ENCODE results near the gene RHOBTB1. TPM values are rescaled to one million over a fixed set of nuclear protein-coding genes. Genes with fewer than 3 reads are reported as not detected.

The RHOBTB1 gene
- total RNA-seq, 1 experiment from 2014 or later: 11.0 TPM

GRCh38 chr10:60942134-60942787 lies 1.7 kb downstream of the RHOBTB1 start:
- DNase-seq (ENCODE audit: low read depth): no peak

GRCh38 chr10:60940446-60940845 lies 3.5 kb downstream of the RHOBTB1 start:
- DNase-seq (ENCODE audit: low read depth): no peak

GRCh38 chr10:60937784-60938654 lies 6.0 kb downstream of the RHOBTB1 start:
- peak; percentile 75 for DNase-seq (ENCODE audit: low read depth)

- DNase-seq (ENCODE audit: low read depth): no peak
Observed at GRCh38 chr10:60937022-60937421, 7.0 kb downstream of the RHOBTB1 start.

DNA sequence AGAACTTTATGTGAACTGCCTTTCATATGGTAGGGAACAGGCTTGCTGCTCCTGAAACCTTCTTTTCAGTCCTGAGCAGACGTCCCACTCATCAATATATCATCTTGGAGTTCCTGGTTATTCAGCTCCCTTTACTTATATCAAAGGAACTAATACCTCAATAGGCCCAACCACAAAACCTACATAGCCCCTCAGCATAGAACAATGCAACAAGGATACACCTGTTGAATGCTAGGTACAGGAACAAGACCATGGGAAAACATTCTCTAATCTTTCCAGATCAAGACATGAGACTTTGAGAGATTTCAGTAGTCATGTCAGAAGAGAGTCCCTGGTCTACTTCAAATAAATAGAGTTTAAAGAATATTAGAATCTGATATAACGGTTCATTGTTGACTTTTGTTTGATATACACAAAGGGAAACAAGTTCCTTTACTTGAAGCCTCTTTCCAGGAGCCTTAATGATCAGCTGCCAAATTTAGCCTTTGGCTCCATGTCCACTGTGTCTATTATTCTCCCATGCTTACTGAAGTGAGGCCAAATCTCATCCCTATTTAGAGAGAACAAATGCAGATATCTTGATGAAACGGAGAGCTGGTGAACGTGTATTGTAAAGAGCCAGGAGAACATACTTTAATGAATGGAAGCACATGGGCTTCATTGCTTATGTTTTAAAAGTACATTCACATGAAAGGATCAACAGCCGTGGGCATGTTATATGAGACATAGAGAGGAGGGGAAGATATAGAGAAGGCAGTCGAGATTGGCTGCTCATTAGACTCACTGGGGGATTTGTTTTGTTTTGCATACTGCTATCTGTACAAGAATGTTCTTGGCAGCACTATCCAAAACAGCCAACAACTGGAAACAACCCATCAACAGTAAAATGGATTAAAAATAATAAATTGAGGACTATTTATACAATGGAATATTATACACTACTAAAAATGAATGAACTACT lies 9.5 kb downstream of the RHOBTB1 start:
- no peak for DNase-seq (ENCODE audit: low read depth)

GRCh38 chr10:60932756-60933155 lies 11.2 kb downstream of the RHOBTB1 start:
- no peak for DNase-seq (ENCODE audit: low read depth)

DNA sequence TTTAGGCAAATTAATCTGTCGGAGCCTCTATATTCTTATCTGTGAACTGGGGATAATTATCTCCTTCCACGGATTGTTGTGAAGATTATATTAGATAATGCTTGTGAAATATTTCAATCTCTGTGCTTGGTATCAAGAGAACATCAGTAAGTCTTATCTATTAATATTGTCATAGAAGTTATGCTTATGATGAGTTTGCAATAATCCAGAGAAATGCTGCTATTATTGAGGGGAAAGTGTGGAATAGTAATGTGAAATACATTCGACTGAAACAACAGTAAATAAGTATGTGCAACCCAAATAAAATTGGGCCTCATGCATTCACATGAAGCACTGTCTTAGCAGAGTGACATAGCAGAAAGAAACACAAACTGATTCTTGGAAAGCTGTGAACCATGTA lies 13.7 kb downstream of the RHOBTB1 start:
- no peak for DNase-seq (ENCODE audit: low read depth)

GRCh38 chr10:60921633-60922032 lies 22.4 kb downstream of the RHOBTB1 start:
- DNase-seq (ENCODE audit: low read depth): no peak

- DNase-seq (ENCODE audit: low read depth): no peak
Observed at GRCh38 chr10:60920479-60920878, 23.5 kb downstream of the RHOBTB1 start.

DNA sequence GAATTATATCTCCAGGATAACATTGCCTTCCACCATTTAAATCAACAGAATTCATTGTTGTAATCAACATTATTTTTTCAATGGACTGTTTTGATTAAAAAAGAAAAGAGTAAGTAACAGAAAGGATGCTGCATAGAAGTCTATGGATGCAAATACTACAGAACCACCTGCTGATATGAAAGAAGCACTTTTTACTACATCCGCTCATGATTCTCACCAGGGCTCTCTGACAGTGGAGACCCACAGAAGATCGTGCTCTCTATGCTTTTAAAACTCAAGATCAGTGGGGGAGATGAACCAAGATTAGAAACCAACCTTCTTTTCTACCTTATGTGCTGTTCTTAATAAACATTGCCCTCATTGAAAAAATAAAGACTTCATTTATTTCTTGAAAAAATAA lies 24.4 kb downstream of the RHOBTB1 start:
- no peak for DNase-seq (ENCODE audit: low read depth)

DNA sequence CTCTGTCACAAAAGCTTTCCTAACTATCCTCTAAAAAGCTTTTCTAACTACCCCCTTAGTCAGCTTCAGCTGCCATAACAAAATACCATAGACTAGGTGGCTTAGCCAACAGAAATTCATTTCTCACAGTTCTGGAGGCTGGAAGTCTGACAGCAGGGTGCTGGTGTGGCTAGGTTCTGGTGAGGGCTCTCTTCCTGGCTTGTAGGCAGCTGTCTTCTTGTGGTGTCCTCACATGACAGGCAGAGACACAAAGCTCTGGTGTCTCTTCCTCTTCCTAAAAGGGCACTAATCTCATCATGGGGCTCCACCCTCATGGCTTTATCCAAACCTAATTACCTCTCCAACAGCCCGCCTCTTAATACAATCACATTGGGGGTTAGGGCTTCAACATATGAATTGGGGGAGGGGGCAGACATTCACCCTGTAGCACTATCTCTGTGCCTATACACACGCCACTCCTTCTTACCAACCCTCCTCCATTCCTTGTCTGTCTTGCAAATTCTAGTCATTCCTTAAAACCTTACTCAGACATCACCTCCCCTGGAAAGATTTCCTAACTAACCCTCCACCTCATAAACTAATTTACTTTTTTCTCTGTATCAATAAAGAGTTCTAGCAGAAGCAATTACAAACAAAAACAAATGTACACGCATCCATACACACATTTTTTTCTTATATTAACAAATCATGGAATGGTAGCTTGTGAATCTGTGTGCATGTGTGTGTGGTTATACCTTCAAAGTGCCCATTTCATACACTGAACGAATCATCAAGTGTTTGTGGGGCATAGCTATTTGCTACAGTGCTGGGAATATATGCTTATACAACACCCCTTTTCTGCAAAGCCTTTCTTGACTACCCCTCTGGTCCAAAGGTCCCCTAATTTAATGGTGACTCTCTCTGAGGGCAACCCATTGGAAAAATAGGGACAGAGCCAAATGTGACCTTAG lies 26.4 kb downstream of the RHOBTB1 start:
- peak; percentile 22 for DNase-seq (ENCODE audit: low read depth)

DNA sequence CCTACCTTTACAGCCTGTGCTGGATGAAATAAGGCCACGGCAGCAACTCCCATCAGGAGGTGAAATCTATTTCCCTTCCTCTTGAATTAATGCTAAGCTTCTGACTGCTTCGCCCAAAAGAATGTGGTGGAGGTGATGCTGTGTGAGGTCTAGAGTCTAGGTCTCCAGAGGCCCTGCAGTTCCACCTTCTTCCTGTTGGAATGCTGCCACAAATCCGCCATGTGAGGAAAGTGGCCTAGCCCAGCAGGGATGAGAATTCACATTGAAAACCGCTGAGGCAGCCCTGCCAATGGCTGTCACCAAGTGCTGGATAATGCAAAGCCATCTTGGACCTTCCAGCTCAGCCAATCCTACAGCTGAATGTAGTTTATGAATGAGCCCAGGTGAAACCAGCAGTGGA lies 28.0 kb downstream of the RHOBTB1 start:
- DNase-seq (ENCODE audit: low read depth): peak; percentile 21

DNA sequence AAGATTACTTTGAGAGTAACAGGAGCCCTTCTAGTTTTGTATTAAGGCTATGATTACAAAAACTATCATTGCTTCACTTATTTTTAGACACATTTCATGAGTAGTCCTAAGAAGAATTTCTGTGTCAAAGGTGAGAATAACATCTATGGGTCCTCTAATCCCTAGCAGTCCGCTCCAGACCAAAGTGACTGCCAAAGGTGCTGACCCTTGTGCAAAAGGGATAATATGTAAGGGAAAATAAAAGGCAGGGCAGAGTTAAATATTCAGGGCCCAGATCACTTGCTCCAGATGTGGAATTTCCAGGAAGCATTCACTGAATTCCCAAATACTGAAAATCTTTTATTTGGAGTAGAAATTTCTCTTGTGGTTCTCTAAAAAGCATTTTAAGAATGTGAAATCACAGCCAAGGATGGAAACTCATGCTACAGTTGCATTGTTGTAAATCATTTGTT lies 29.3 kb downstream of the RHOBTB1 start:
- DNase-seq (ENCODE audit: low read depth): peak; percentile 75

GRCh38 chr10:60913657-60914056 lies 30.3 kb downstream of the RHOBTB1 start:
- DNase-seq (ENCODE audit: low read depth): no peak

- no peak for DNase-seq (ENCODE audit: low read depth)
Observed at GRCh38 chr10:60913071-60913470, 30.9 kb downstream of the RHOBTB1 start.

- DNase-seq (ENCODE audit: low read depth): no peak
Observed at GRCh38 chr10:60911715-60912114, 32.3 kb downstream of the RHOBTB1 start.

DNA sequence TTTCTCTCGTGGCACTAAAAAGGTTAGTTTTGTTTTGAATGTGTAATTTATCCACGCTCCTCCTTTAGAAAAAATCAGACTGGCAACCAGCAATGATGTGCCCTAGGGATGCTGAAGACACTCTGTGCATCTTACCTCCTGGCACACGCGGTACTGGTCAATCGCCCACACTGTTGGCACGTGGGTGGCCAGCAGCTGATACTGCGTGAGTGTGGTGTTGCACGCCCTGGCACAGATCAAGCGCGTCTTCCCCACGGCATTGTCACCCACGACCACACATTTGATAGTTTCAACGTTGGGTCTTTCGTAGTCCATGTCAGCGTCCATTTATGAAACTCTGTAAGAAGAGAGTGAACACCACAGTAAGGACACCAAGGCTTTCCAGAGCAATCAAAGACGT lies 32.8 kb downstream of the RHOBTB1 start:
- DNase-seq (ENCODE audit: low read depth): no peak

- DNase-seq (ENCODE audit: low read depth): no peak
Observed at GRCh38 chr10:60910543-60910942, 33.4 kb downstream of the RHOBTB1 start.

DNA sequence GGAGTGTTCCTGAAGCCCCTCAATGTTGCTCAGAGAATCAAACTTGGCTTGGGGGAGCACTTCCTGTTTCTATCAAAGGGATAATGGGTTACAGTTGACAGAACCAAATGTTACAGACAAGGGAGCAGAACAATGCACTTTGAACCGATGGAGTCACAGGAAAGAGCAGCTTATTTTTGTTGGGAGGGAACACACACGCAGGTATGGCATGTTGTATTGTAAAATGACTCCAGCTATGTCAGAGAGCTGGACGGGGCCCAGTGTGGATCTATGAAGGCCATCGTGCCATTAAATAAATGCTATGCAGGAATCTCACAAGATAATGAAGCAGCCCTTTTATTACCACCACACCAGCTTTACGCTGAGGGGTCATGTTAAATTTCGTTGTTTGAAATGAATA lies 35.1 kb downstream of the RHOBTB1 start:
- DNase-seq (ENCODE audit: low read depth): no peak

GRCh38 chr10:60908031-60908430 lies 36.0 kb downstream of the RHOBTB1 start:
- DNase-seq (ENCODE audit: low read depth): no peak

DNA sequence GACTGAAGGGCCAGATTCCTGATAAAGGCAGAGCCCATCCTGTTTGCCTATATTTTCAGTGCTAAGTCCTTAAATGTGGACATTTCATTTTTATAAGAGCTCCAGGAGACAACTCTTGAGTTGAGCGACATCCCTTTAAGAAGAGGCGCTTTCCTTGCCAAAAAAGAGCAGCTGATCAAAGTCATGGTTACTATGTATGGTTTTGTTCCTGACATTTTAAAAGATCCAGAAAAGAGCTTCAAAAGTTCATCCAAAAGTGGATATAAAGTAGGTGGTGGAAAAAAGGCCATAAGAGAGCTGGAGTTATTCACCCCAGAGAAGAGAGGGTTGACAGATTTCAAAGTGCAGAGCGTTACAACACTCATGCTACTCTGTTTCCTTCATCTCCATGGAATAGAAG lies 36.7 kb downstream of the RHOBTB1 start:
- DNase-seq (ENCODE audit: low read depth): no peak

All from M059J (cell line).